ENCODE measurements around the gene GRIP1.

The GRIP1 gene

GRCh38 chr12:66693901-66694513 is 15.1 kb upstream of the GRIP1 start:
- no peak overlapping the region for H3K4me3 ChIP-seq (ENCODE audit: low read depth in 1 of 2, low read length in 2 of 2)
- ATAC-seq (ENCODE audit: insufficient read depth, low read depth) = peak; percentile 95
- peak; percentile 23 for DNase-seq
- no peak overlapping the region for H3K4me2 ChIP-seq (ENCODE audit: insufficient read depth, low read length)
- H3K79me2 ChIP-seq (ENCODE audit: insufficient read depth, low read length) = no peaks in the 10 kb centered on the region
- TF ChIP-seq EZH2 (IDR thresholded peaks at IDR 0.05; ENCODE audit: borderline replicate concordance, low read depth, low read length, severe bottlenecking) = no peak
- TF ChIP-seq CTCF (IDR thresholded peaks at IDR 0.05; ENCODE audit: borderline replicate concordance, extremely low read depth, low read length, poor library complexity, severe bottlenecking) = peak; percentile 81
- no peaks in the 10 kb centered on the region for H4K20me1 ChIP-seq (ENCODE audit: insufficient read depth, low read length)
- no peak overlapping the region for H2AFZ ChIP-seq (ENCODE audit: low read depth, low read length)
- no peak overlapping the region for H3K9ac ChIP-seq (ENCODE audit: low read depth, low read length)
- no peaks in the 10 kb centered on the region for H3K27me3 ChIP-seq (ENCODE audit: insufficient read depth, low read length, poor library complexity)
- H3K36me3 ChIP-seq (ENCODE audit: insufficient read depth, low read length) = no peaks in the 10 kb centered on the region
- peaks cover 9% of the 10 kb centered on the region; the same call in 1 of the 2 replicates for H3K4me1 ChIP-seq (ENCODE audit: insufficient read depth, low read length)
- no peak overlapping the region for H3K27ac ChIP-seq (ENCODE audit: low read length)
- H3K9me3 ChIP-seq (ENCODE audit: insufficient read depth, low read length, severe bottlenecking) = no peaks in the 10 kb centered on the region

- Histone ChIP-seq H3K9ac (ENCODE audit: low read depth, low read length) (no peak overlapping the region), H3K9me3 (ENCODE audit: insufficient read depth, low read length, severe bottlenecking) (no peaks in the 10 kb centered on the region), H3K27me3 (ENCODE audit: insufficient read depth, low read length, poor library complexity) (no peaks in the 10 kb centered on the region), H2AFZ (ENCODE audit: low read depth, low read length) (no peak overlapping the region), H3K27ac (ENCODE audit: low read length) (no peak overlapping the region), H3K4me1 (ENCODE audit: insufficient read depth, low read length) (peaks cover 5% of the 10 kb centered on the region; the same call in 1 of the 2 replicates), H3K4me2 (ENCODE audit: insufficient read depth, low read length) (no peak overlapping the region), H4K20me1 (ENCODE audit: insufficient read depth, low read length) (no peaks in the 10 kb centered on the region), H3K79me2 (ENCODE audit: insufficient read depth, low read length) (no peaks in the 10 kb centered on the region), H3K4me3 (ENCODE audit: low read depth in 1 of 2, low read length in 2 of 2) (no peak overlapping the region), H3K36me3 (ENCODE audit: insufficient read depth, low read length) (no peaks in the 10 kb centered on the region)
- TF ChIP-seq CTCF (IDR thresholded peaks at IDR 0.05; ENCODE audit: borderline replicate concordance, extremely low read depth, low read length, poor library complexity, severe bottlenecking) (no peak), EZH2 (IDR thresholded peaks at IDR 0.05; ENCODE audit: borderline replicate concordance, low read depth, low read length, severe bottlenecking) (no peak)
- no peak for DNase-seq
- ATAC-seq (ENCODE audit: insufficient read depth, low read depth) = no peak
These were observed 14.1 kb upstream of the GRIP1 start for GRCh38 chr12:66692986-66693385.

- H3K4me1 ChIP-seq (ENCODE audit: insufficient read depth, low read length) = peaks cover 3% of the 10 kb centered on the region; the same call in 1 of the 2 replicates
- H4K20me1 ChIP-seq (ENCODE audit: insufficient read depth, low read length) = no peaks in the 10 kb centered on the region
- no peak overlapping the region for H2AFZ ChIP-seq (ENCODE audit: low read depth, low read length)
- no peaks in the 10 kb centered on the region for H3K9me3 ChIP-seq (ENCODE audit: insufficient read depth, low read length, severe bottlenecking)
- H3K9ac ChIP-seq (ENCODE audit: low read depth, low read length) = no peak overlapping the region
- no peak for ATAC-seq (ENCODE audit: insufficient read depth, low read depth)
- TF ChIP-seq CTCF (IDR thresholded peaks at IDR 0.05; ENCODE audit: borderline replicate concordance, extremely low read depth, low read length, poor library complexity, severe bottlenecking) = no peak
- TF ChIP-seq EZH2 (IDR thresholded peaks at IDR 0.05; ENCODE audit: borderline replicate concordance, low read depth, low read length, severe bottlenecking) = no peak
- H3K27ac ChIP-seq (ENCODE audit: low read length) = no peak overlapping the region
- H3K4me3 ChIP-seq (ENCODE audit: low read depth in 1 of 2, low read length in 2 of 2) = no peak overlapping the region
- no peaks in the 10 kb centered on the region for H3K36me3 ChIP-seq (ENCODE audit: insufficient read depth, low read length)
- H3K79me2 ChIP-seq (ENCODE audit: insufficient read depth, low read length) = no peaks in the 10 kb centered on the region
- no peaks in the 10 kb centered on the region for H3K27me3 ChIP-seq (ENCODE audit: insufficient read depth, low read length, poor library complexity)
- DNase-seq = no peak
- H3K4me2 ChIP-seq (ENCODE audit: insufficient read depth, low read length) = no peak overlapping the region
These were observed 13.3 kb upstream of the GRIP1 start for GRCh38 chr12:66692170-66692569.

Data from DND-41 (cell line).